H9 (cell line): Measurements from ENCODE around the gene PPA1. TPM values are rescaled to one million over a fixed set of nuclear protein-coding genes. Genes with fewer than 3 reads are reported as not detected.

ENCODE experiments used
- DNase-seq: peaks from one replicate; pipeline ENCODE4 v3.0.0-alpha.2; 2017
- H2AFZ ChIP-seq: one replicate; pipeline ENCODE4 v1.6.1; 2013; ENCODE audit warnings: mild to moderate bottlenecking, low read length, control low read depth, moderate library complexity
- H2AK5ac ChIP-seq: 2 replicates; pipeline ENCODE4 v1.6.1; 2013; ENCODE audit warnings: low read length, control low read depth, mixed read lengths; ENCODE audit not compliant: insufficient read length
- H2BK120ac ChIP-seq: one replicate; pipeline ENCODE4 v1.6.1; 2013; ENCODE audit warnings: low read depth, mild to moderate bottlenecking, low read length, control low read depth, inconsistent platforms; ENCODE audit not compliant: poor library complexity, severe bottlenecking
- H2BK12ac ChIP-seq: 2 replicates; pipeline ENCODE4 v1.6.1; 2013; ENCODE audit warnings: low read length, control low read depth, mixed read lengths, low read depth; ENCODE audit not compliant: insufficient read length
- H2BK15ac ChIP-seq: 2 replicates; pipeline ENCODE4 v1.6.1; 2013; ENCODE audit warnings: low read depth, low read length, control low read depth
- H2BK20ac ChIP-seq: one replicate; pipeline ENCODE4 v1.6.1; 2013; ENCODE audit warnings: low read depth, mild to moderate bottlenecking, low read length, control low read depth, inconsistent platforms; ENCODE audit not compliant: poor library complexity, severe bottlenecking
- H2BK5ac ChIP-seq: 2 replicates; pipeline ENCODE4 v1.6.1; 2013; ENCODE audit warnings: low read length, control low read depth, mixed read lengths; ENCODE audit not compliant: insufficient read length
- H3K14ac ChIP-seq: 2 replicates; pipeline ENCODE4 v1.6.1; 2013; ENCODE audit warnings: low read length, control low read depth; ENCODE audit not compliant: insufficient read depth
- H3K18ac ChIP-seq: 2 replicates; pipeline ENCODE4 v1.6.1; 2013; ENCODE audit warnings: low read depth, mild to moderate bottlenecking, mixed read lengths, low read length, control low read depth; ENCODE audit not compliant: insufficient read length
- H3K23ac ChIP-seq: 2 replicates; pipeline ENCODE4 v1.6.1; 2013; ENCODE audit warnings: low read length, control low read depth, mixed read lengths, low read depth; ENCODE audit not compliant: insufficient read length
- H3K23me2 ChIP-seq: 2 replicates; pipeline ENCODE4 v1.6.1; 2013; ENCODE audit warnings: low read depth, mild to moderate bottlenecking, mixed read lengths, low read length, control low read depth; ENCODE audit not compliant: insufficient read length, poor library complexity, severe bottlenecking
- H3K27ac ChIP-seq: 2 replicates; pipeline ENCODE4 v1.5.1; 2013; ENCODE audit warnings: low read length, control low read depth, mixed read lengths, low read depth; ENCODE audit not compliant: insufficient read length
- H3K27me3 ChIP-seq: 2 replicates; pipeline ENCODE4 v1.6.1; 2013; ENCODE audit warnings: low read length, control low read depth, inconsistent platforms; ENCODE audit not compliant: insufficient read depth
- H3K4ac ChIP-seq: 2 replicates; pipeline ENCODE4 v1.6.1; 2013; ENCODE audit warnings: low read depth, mild to moderate bottlenecking, control low read depth, inconsistent platforms, low read length, moderate library complexity
- H3K4me1 ChIP-seq: 2 replicates; pipeline ENCODE4 v1.6.1; 2013; ENCODE audit warnings: low read length, control low read depth, inconsistent platforms; ENCODE audit not compliant: insufficient read depth
- H3K4me2 ChIP-seq: 2 replicates; pipeline ENCODE4 v1.6.1; 2013; ENCODE audit warnings: low read length, control low read depth, mixed read lengths; ENCODE audit not compliant: insufficient read length, insufficient read depth
- H3K56ac ChIP-seq: 2 replicates; pipeline ENCODE4 v1.6.1; 2013; ENCODE audit warnings: low read depth, mild to moderate bottlenecking, mixed read lengths, low read length, control low read depth; ENCODE audit not compliant: insufficient read length
- H3K79me1 ChIP-seq: 2 replicates; pipeline ENCODE4 v1.6.1; 2013; ENCODE audit warnings: low read depth, mild to moderate bottlenecking, moderate library complexity, low read length, control low read depth, inconsistent platforms; ENCODE audit not compliant: insufficient read depth, poor library complexity, severe bottlenecking
- H3K79me2 ChIP-seq: 2 replicates; pipeline ENCODE4 v1.6.1; 2013; ENCODE audit warnings: low read length, control low read depth, inconsistent platforms; ENCODE audit not compliant: insufficient read depth
- H3K9ac ChIP-seq: 2 replicates; pipeline ENCODE4 v1.6.1; 2013; ENCODE audit warnings: low read length, control low read depth, mixed read lengths; ENCODE audit not compliant: insufficient read length; ENCODE audit errors: extremely low read depth
- H3K9me3 ChIP-seq: one replicate; pipeline ENCODE4 v1.6.1; 2013; ENCODE audit warnings: low read depth, low read length, inconsistent platforms; ENCODE audit not compliant: control insufficient read depth
- H3T11ph ChIP-seq: one replicate; pipeline ENCODE4 v1.6.1; 2013; ENCODE audit warnings: mild to moderate bottlenecking, low read length, control low read depth, inconsistent platforms
- H4K20me1 ChIP-seq: one replicate; pipeline ENCODE4 v1.6.1; 2013; ENCODE audit not compliant: control insufficient read depth, insufficient read length, insufficient read depth
- H4K5ac ChIP-seq: 2 replicates; pipeline ENCODE4 v1.6.1; 2013; ENCODE audit warnings: low read depth, mild to moderate bottlenecking, mixed read lengths, low read length, control low read depth; ENCODE audit not compliant: insufficient read length
- H4K8ac ChIP-seq: replicated peaks from 2 replicates; pipeline ENCODE4 v1.6.1; 2013; ENCODE audit warnings: low read length, control low read depth, mixed read lengths, low read depth; ENCODE audit not compliant: insufficient read length
- H4K91ac ChIP-seq: 2 replicates; pipeline ENCODE4 v1.6.1; 2013; ENCODE audit warnings: low read depth, mild to moderate bottlenecking, moderate library complexity, mixed read lengths, low read length, control low read depth; ENCODE audit not compliant: insufficient read length
- H3K27ac Mint-ChIP-seq, 3 experiments: 2 replicates in 2 of 3; 3 replicates in 1 of 3; pipeline ENCODE4 v1.8.0; 2020 to 2021; ENCODE audit warnings: mixed read lengths in 3 of 3, mild to moderate bottlenecking in 1 of 3, moderate library complexity in 1 of 3
- H3K27me3 Mint-ChIP-seq: 2 replicates; pipeline ENCODE4 v1.8.0; 2021; ENCODE audit warnings: low read depth, mild to moderate bottlenecking, moderate library complexity, mixed read lengths
- H3K36me3 Mint-ChIP-seq, 3 experiments: 2 replicates in 2 of 3; 3 replicates in 1 of 3; pipeline ENCODE4 v1.8.0; 2020 to 2021; ENCODE audit warnings: low read depth in 3 of 3, mixed read lengths in 3 of 3; ENCODE audit not compliant: insufficient read depth in 1 of 3
- H3K4me1 Mint-ChIP-seq, 2 experiments: 2 replicates each; pipeline ENCODE4 v1.8.0; 2020; ENCODE audit warnings: mixed read lengths in 2 of 2
- H3K4me3 Mint-ChIP-seq, 2 experiments: 2 replicates in 1 of 2; 3 replicates in 1 of 2; pipeline ENCODE4 v1.8.0; 2020 to 2021; ENCODE audit warnings: mild to moderate bottlenecking in 2 of 2, mixed read lengths in 2 of 2, moderate library complexity in 1 of 2
- H3K9me3 Mint-ChIP-seq, 2 experiments: 2 replicates in 1 of 2; 3 replicates in 1 of 2; pipeline ENCODE4 v1.8.0; 2020; ENCODE audit warnings: mild to moderate bottlenecking in 2 of 2, mixed read lengths in 2 of 2, moderate library complexity in 1 of 2
- WGBS: extraction: QIAGEN DNeasy Blood & Tissue Kit; methylation state at CpG from one replicate; pipeline ENCODE4 v1.1.7; 2013; ENCODE audit warnings: missing lambda C conversion rate, low lambda C conversion rate, mixed read lengths; ENCODE audit not compliant: insufficient read length; ENCODE audit errors: extremely low coverage; 5-methylcytosine and 5-hydroxymethylcytosine counted together
- total RNA-seq: library from RNA; stranded (reverse); gene quantifications from 2 replicates; pipeline ENCODE4 v1.2.1, GENCODE V29; 2021
- TF ChIP-seq, protein P1 (sequence below): fragments of 200-600 bp; sonication (generic); conservative IDR thresholded peaks from 3 replicates; pipeline ENCODE4 v1.8.0; 2021; ENCODE audit warnings: antibody characterized with exemption, mild to moderate bottlenecking

Gene PPA1
- total RNA-seq, 1 experiment from 2014 or later = 115 TPM

DNA sequence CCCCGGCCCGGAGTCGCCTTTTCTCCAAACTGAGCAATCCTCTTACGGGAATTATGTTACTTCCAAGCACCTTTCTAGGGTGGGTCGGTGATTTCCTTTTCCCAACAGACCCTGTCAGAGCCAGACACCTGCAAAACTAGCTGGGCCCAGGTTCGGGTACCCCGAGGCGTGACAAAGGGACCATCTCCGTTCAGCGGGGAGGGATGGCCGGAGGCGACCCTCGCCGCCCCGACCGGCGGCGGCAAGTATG is 445 bp downstream of the PPA1 start:
- H2AK5ac ChIP-seq = no peak overlapping the region
- H3K23me2 ChIP-seq = peaks cover 14% of the 10 kb centered on the region
- H2BK5ac ChIP-seq = no peak overlapping the region
- peak overlapping the region; percentile 52 for H3K9ac ChIP-seq
- peak overlapping the region in 1 of 3 experiments; percentile 57; a peak in 1 of 7 replicates for H3K27ac Mint-ChIP-seq
- no peak overlapping the region for H3K56ac ChIP-seq
- no peak overlapping the region for H2BK12ac ChIP-seq
- H4K8ac ChIP-seq = no peak overlapping the region
- peaks cover 4 to 7% of the 10 kb centered on the region in 2 experiments for H3K9me3 Mint-ChIP-seq
- no peak overlapping the region for H2BK20ac ChIP-seq
- no CpG with 5 or more reads among the region's 18 CpGs for WGBS
- no peak overlapping the region for H3T11ph ChIP-seq
- no peaks in the 10 kb centered on the region for H3K9me3 ChIP-seq
- no peak overlapping the region for H3K27ac ChIP-seq
- no peak overlapping the region for H3K18ac ChIP-seq
- H2AFZ ChIP-seq = no peak overlapping the region
- TF ChIP-seq, protein P1, sequence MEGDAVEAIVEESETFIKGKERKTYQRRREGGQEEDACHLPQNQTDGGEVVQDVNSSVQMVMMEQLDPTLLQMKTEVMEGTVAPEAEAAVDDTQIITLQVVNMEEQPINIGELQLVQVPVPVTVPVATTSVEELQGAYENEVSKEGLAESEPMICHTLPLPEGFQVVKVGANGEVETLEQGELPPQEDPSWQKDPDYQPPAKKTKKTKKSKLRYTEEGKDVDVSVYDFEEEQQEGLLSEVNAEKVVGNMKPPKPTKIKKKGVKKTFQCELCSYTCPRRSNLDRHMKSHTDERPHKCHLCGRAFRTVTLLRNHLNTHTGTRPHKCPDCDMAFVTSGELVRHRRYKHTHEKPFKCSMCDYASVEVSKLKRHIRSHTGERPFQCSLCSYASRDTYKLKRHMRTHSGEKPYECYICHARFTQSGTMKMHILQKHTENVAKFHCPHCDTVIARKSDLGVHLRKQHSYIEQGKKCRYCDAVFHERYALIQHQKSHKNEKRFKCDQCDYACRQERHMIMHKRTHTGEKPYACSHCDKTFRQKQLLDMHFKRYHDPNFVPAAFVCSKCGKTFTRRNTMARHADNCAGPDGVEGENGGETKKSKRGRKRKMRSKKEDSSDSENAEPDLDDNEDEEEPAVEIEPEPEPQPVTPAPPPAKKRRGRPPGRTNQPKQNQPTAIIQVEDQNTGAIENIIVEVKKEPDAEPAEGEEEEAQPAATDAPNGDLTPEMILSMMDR = no peak
- H3K14ac ChIP-seq = peak overlapping the region; percentile 14
- H3K27me3 Mint-ChIP-seq = peaks cover 2% of the 10 kb centered on the region
- H3K36me3 Mint-ChIP-seq = peaks cover 5 to 29% (median 6%) of the 10 kb centered on the region in 3 experiments; a peak in 5 of 7 replicates
- H3K4me2 ChIP-seq = peak overlapping the region; percentile 92
- no peak overlapping the region for H2BK120ac ChIP-seq
- no peaks in the 10 kb centered on the region for H4K20me1 ChIP-seq
- peaks cover 8 to 13% of the 10 kb centered on the region in 2 experiments for H3K4me1 Mint-ChIP-seq
- H3K79me2 ChIP-seq = peaks cover 5% of the 10 kb centered on the region; the same call in 1 of the 2 replicates
- DNase-seq = no peak
- no peak overlapping the region for H3K4ac ChIP-seq
- peak overlapping the region; percentile 86 for H3K4me3 Mint-ChIP-seq
- H4K91ac ChIP-seq = no peak overlapping the region
- no peaks in the 10 kb centered on the region for H3K79me1 ChIP-seq
- no peaks in the 10 kb centered on the region for H3K4me1 ChIP-seq
- H4K5ac ChIP-seq = no peak overlapping the region
- no peak overlapping the region for H3K23ac ChIP-seq
- H3K27me3 ChIP-seq = no peaks in the 10 kb centered on the region
- no peak overlapping the region for H2BK15ac ChIP-seq
